ENCODE results near the gene KLHL29.

DNA sequence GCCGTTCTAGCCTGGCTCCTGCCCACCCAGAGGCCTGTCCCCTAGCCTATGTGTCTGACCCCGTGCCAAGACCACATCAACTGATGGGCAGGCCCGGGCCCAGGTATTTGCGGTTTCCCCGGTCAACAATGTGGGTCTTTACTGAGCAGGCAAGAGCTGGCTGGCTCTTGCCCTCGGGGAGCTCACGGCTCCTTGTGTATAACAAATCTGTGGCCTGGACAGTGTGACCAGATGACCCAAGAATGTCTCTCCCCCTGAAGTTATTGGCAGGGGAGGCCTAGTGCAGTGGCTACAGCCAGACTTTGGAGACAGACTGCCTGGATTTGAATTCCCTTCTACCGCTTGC is 179.6 kb downstream of the KLHL29 start:
- TF ChIP-seq EZH2 (IDR thresholded peaks at IDR 0.05; ENCODE audit: insufficient read depth, poor library complexity, severe bottlenecking) (no peak), EZH2phosphoT487 (IDR thresholded peaks at IDR 0.05; ENCODE audit: insufficient read depth, low read depth) (no peak)

Measured in GM23248 (cell line).